ENCODE measurements around the gene EIF3K. TPM values are rescaled to one million over a fixed set of nuclear protein-coding genes. Genes with fewer than 3 reads are reported as not detected.

Gene EIF3K
- total RNA-seq, 1 donor from 2014 or later: 598 TPM

DNA sequence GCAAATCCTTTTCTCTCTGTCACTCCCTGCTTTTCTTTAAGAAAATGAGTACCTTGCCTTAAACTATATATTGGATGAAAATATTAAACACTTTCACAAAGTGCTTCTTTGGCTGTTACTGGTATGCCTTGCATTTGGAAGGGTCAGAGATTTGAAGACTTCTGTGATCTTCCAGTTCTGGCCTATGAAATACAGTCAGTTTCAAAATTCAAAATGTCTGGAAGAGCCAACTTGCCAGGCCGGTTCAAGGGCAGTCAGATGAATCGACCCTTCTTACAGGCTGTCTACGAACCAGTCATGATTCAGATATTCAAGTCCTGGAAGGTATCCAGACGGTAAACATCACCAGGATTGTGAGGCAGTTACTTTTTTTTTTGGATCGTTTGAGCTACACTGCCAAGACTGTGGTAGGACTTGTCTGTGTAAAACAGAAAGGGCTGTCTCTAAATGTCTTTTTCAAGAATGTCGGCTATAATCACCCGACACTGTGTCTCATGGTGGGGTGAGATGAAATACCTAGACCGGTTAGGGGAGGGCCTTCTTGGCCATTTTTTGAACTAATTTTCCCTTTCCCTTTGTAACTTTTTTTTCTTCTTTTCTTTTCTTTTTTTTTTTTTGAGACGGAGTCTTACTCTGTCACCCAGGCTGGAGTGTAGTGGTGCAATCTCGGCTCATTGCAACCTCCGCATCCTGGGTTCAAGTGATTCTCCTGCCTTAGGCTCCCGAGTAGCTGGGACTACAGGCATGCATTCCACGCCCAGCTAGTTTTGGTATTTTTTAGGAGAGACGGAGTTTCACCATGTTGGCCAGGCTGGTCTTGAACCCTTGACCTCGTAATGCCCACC is 39.7 kb downstream of the EIF3K start:
- intact Hi-C loops (cut with micrococcal nuclease): loop anchor here (10.0 kb wide), 1 partner anchor 46 kb away; no protein-coding TSS in a partner anchor
- Histone ChIP-seq H3K27ac (replicated peaks) (peak overlapping the region; percentile 95), H3K4me1 (peaks cover 100% of the 10 kb centered on the region), H3K4me3 (peak overlapping the region; percentile 46), H3K9me3 (replicated peaks) (no peaks in the 10 kb centered on the region), H3K27me3 (ENCODE audit: low read depth) (no peaks in the 10 kb centered on the region), H3K36me3 (peaks cover 8% of the 10 kb centered on the region)
- DNase-seq: no peak
- TF ChIP-seq, protein P1, sequence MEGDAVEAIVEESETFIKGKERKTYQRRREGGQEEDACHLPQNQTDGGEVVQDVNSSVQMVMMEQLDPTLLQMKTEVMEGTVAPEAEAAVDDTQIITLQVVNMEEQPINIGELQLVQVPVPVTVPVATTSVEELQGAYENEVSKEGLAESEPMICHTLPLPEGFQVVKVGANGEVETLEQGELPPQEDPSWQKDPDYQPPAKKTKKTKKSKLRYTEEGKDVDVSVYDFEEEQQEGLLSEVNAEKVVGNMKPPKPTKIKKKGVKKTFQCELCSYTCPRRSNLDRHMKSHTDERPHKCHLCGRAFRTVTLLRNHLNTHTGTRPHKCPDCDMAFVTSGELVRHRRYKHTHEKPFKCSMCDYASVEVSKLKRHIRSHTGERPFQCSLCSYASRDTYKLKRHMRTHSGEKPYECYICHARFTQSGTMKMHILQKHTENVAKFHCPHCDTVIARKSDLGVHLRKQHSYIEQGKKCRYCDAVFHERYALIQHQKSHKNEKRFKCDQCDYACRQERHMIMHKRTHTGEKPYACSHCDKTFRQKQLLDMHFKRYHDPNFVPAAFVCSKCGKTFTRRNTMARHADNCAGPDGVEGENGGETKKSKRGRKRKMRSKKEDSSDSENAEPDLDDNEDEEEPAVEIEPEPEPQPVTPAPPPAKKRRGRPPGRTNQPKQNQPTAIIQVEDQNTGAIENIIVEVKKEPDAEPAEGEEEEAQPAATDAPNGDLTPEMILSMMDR (IDR thresholded peaks at IDR 0.05; ENCODE audit: borderline replicate concordance): no peak

DNA sequence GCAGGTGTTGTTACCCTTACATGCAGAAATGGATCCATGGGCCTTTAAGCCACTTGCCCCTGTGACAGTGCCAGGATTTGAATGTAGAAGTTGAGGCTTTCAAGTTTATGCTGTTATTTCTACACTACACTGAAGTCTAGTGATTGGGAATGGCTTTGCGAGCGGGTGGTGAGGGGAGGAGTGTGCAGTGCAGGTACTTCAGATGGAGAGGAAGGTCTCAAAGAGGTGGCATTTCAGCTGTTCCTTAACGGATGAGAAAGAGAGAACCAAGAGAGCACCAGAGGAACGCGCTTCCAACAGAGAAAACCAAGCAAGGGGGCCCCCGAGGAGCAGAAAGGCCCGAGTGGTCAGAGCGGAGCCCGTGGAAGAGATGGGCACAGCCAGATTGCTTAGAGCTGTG is 41.7 kb downstream of the EIF3K start:
- TF ChIP-seq, protein P1 (IDR thresholded peaks at IDR 0.05; ENCODE audit: borderline replicate concordance): no peak
- Histone ChIP-seq H3K4me1 (peaks cover 100% of the 10 kb centered on the region), H3K36me3 (peaks cover 4% of the 10 kb centered on the region), H3K27me3 (ENCODE audit: low read depth) (no peaks in the 10 kb centered on the region), H3K27ac (replicated peaks) (peak overlapping the region; percentile 95), H3K4me3 (no peak overlapping the region), H3K9me3 (replicated peaks) (no peaks in the 10 kb centered on the region)
- no peak for DNase-seq
- intact Hi-C loops (cut with micrococcal nuclease): no loop called here

DNA sequence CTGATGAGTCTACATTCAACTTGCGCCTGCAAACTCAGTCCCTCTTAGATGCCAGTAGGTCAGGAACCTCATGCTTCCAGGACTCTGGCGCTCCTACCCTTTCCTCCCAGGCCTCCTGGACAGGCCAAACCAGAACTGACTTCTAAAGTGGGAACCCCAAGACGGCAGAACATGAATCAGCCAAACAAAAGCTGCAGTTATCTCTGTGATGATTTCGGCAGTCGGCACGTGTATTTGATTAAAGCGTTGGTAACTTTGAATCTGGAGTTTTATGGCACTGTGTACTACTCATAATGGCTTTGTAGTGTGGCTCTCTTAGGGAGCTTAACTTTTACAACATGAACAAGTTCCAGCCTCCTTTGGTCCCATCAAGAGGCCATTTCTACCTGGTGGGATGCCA is 42.1 kb downstream of the EIF3K start:
- Histone ChIP-seq H3K4me1 (peaks cover 100% of the 10 kb centered on the region), H3K9me3 (replicated peaks) (no peaks in the 10 kb centered on the region), H3K27ac (replicated peaks) (peak overlapping the region; percentile 95), H3K36me3 (peaks cover 3% of the 10 kb centered on the region), H3K27me3 (ENCODE audit: low read depth) (no peaks in the 10 kb centered on the region), H3K4me3 (no peak overlapping the region)
- no peak for DNase-seq
- intact Hi-C loops (cut with micrococcal nuclease): no loop called here
- TF ChIP-seq, protein P1 (IDR thresholded peaks at IDR 0.05; ENCODE audit: borderline replicate concordance): no peak

DNA sequence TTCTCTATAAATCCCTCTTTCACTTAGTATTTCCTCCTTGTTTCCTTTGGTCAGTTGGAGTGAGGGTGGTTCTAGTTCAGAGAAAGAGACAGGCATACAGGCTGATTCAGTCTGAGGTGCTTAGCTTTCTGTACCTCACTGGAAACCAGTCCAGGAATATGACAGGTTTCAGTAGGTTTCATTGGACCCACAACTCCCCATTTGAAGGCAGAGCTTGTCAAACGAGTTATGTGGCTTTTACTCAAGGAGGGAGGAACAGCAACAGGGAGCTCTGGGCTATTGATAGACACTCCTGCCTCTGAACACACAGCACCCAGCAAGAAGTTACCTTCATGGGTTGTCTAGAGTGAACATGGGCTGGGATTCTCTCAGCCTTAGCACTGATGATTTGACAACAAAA is 43.0 kb downstream of the EIF3K start:
- Histone ChIP-seq H3K4me1 (peaks cover 100% of the 10 kb centered on the region), H3K4me3 (peak overlapping the region; percentile 48), H3K36me3 (no peaks in the 10 kb centered on the region), H3K9me3 (replicated peaks) (no peaks in the 10 kb centered on the region), H3K27me3 (ENCODE audit: low read depth) (no peaks in the 10 kb centered on the region), H3K27ac (replicated peaks) (peak overlapping the region; percentile 95)
- TF ChIP-seq, protein P1 (IDR thresholded peaks at IDR 0.05; ENCODE audit: borderline replicate concordance): no peak
- intact Hi-C loops (cut with micrococcal nuclease): no loop called here
- DNase-seq: no peak

DNA sequence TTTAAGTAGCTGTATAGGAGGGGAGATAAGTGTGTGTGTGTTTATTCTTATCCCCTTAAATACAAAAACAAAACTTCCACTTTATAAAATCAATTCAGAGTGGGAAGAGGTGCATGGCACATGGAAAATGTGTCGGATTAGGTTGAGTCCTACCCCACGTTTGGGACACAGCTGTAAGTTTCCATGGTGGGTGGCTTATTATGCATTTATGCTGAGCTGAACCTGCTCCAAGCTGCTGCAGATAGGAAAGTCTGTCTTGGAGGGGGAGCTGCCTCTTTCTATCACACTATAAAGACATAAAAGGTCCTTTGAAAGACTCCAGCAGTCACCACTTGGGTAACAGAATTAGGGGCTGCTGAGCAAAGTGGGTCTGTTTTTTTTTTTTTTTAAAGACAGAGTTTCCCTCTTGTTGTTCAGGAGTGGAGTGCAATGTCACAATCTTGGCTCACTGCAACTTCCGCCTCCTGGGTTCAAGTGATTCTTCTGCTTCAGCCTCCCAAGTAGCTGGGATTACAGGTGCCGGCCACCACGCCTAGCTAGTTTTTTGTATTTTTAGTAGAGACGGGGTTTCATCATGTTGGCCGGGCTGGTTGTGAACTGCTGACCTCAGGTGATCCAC is 43.7 kb downstream of the EIF3K start:
- no peak for DNase-seq
- no peaks in the 10 kb centered on the region for H3K27me3 ChIP-seq (ENCODE audit: low read depth)
- peaks cover 100% of the 10 kb centered on the region for H3K4me1 ChIP-seq
- H3K27ac ChIP-seq (replicated peaks): peak overlapping the region; percentile 95
- intact Hi-C loops (cut with micrococcal nuclease): no loop called here
- peak overlapping the region; percentile 48 for H3K4me3 ChIP-seq
- TF ChIP-seq, protein P1 (IDR thresholded peaks at IDR 0.05; ENCODE audit: borderline replicate concordance): no peak
- H3K9me3 ChIP-seq (replicated peaks): no peaks in the 10 kb centered on the region
- H3K36me3 ChIP-seq: no peaks in the 10 kb centered on the region
